Spleen (tissue), 11 donors: ENCODE measurements around the gene NT5C. TPM values are rescaled to one million over a fixed set of nuclear protein-coding genes. Genes with fewer than 3 reads are reported as not detected.

Source experiments
- DNase-seq: peaks from one replicate; pipeline ENCODE4 v3.0.0-alpha.2; 2020
- H3K27ac ChIP-seq, 8 donors: fragments of 200-600 bp; sonication (generic) in 7 of 8; 1 replicate in 4 of 8; 2 replicates in 4 of 8; pipeline versions ENCODE4 v1.5.0 to v1.8.0; 2016 to 2021; ENCODE audit warnings: inconsistent platforms in 4 of 8, mild to moderate bottlenecking in 4 of 8, moderate library complexity in 1 of 8
- H3K27me3 ChIP-seq, 7 donors: fragments of 200-600 bp; sonication (generic) in 6 of 7; replicated peaks in 1 of 7; 1 replicate in 4 of 7; 2 replicates in 3 of 7; pipeline versions ENCODE4 v1.5.0 to v1.8.0; 2016 to 2021; ENCODE audit warnings: inconsistent platforms in 3 of 7, mild to moderate bottlenecking in 1 of 7
- H3K36me3 ChIP-seq, 6 donors: fragments of 200-600 bp; sonication (generic) in 5 of 6; 1 replicate in 4 of 6; 2 replicates in 2 of 6; pipeline versions ENCODE4 v1.5.0 to v1.8.0; 2016 to 2021; ENCODE audit warnings: inconsistent platforms in 2 of 6
- H3K4me1 ChIP-seq, 6 donors: fragments of 200-600 bp; sonication (generic) in 5 of 6; 1 replicate in 3 of 6; 2 replicates in 3 of 6; pipeline versions ENCODE4 v1.5.0 to v1.8.0; 2016 to 2021; ENCODE audit warnings: inconsistent platforms in 3 of 6
- H3K4me3 ChIP-seq, 8 donors: fragments of 200-600 bp; sonication (generic) in 7 of 8; 1 replicate in 4 of 8; 2 replicates in 4 of 8; pipeline versions ENCODE4 v1.5.0 to v1.8.0; 2016 to 2021; ENCODE audit warnings: inconsistent platforms in 4 of 8, mild to moderate bottlenecking in 4 of 8, moderate library complexity in 2 of 8
- H3K9me3 ChIP-seq, 8 donors: fragments of 200-600 bp; sonication (generic) in 7 of 8; 1 replicate in 4 of 8; 2 replicates in 4 of 8; pipeline versions ENCODE4 v1.5.0 to v1.8.0; 2016 to 2021; ENCODE audit warnings: inconsistent platforms in 4 of 8
- CTCF ChIP-seq, 11 experiments: fragments of 200-600 bp in 7 of 11; fragments of 450-650 bp in 4 of 11; sonication (generic) in 4 of 11; IDR thresholded peaks in 8 of 11; conservative IDR thresholded peaks in 3 of 11; 1 replicate in 7 of 11; 2 replicates in 4 of 11; pipeline versions ENCODE4 v1.4.0 to v1.8.0; 2016 to 2021; ENCODE audit warnings: antibody characterized with exemption in 11 of 11, inconsistent platforms in 4 of 11, mild to moderate bottlenecking in 1 of 11
- POLR2A ChIP-seq, 3 donors: fragments of 450-650 bp; IDR thresholded peaks; one replicate each; pipeline ENCODE4 v1.5.1; 2017; ENCODE audit warnings: antibody characterized with exemption in 3 of 3, mild to moderate bottlenecking in 1 of 3
- POLR2AphosphoS5 ChIP-seq, 3 donors: sonication (generic); formaldehyde crosslinking; IDR thresholded peaks; one replicate each; pipeline ENCODE4 v1.5.1; 2017; ENCODE audit warnings: antibody characterized with exemption in 3 of 3
- WGBS, 5 donors: extraction: QIAGEN DNeasy Blood & Tissue Kit in 3 of 5; methylation state at CpG; one replicate each; pipeline versions ENCODE4 v1.1.5 to v1.1.7; 2013 to 2018; 5-methylcytosine and 5-hydroxymethylcytosine counted together
- intact Hi-C: fragments of 100-400 bp; cut with DNase I; formaldehyde crosslinking; loops from one replicate; pipeline ENCODE4 v1.15.0; 2023; ENCODE audit warnings: low total_unique reads
- polyA plus RNA-seq, 3 donors: library from polyadenylated mRNA; stranded (reverse); fragments of 200-250 nt; gene quantifications; one replicate each; pipeline ENCODE4 v1.2.1, GENCODE V29; 2013
- total RNA-seq, 7 donors: library from RNA; depleted of rRNA in 3 of 7; stranded (reverse); fragments of >200 nt in 3 of 7; fragmentation: NEBNext Ultra II Directional in 4 of 7; extraction: Animal tissue kit (Norgen Biotek cat#: 25700) in 4 of 7; gene quantifications; one replicate each; pipeline versions ENCODE4 v1.1.0 to v1.2.1, GENCODE V29; 2016 to 2021
- donor health status: healthy with polysubstance abuse.
- donor health status: DM: no; HTN: no; CAD: no; lungs with moderate emphysema.
- donor health status: DM: no; HTN: no; CAD: no.
- donor health status: Bipolar disorder and iron deficiency.
- donor health status: healthy.
- donor health status: DM: no; HTN: no; CAD: no.
- donor health status: DM: yes; HTN: yes; CAD: no.

NT5C gene
- total and polyA plus RNA-seq, 10 donors: 48.2 to 145 (median 65.8) TPM

GRCh38 chr17:75155191-75155601, 23.7 kb upstream of the NT5C start:
- TF ChIP-seq POLR2AphosphoS5 (IDR thresholded peaks at IDR 0.05) (no peak), POLR2A (IDR thresholded peaks at IDR 0.05) (no peak), CTCF (IDR thresholded peaks at IDR 0.05 in 8 of 11, conservative IDR thresholded peaks at IDR 0.05 in 3 of 11) (no peak)
- Histone ChIP-seq H3K4me3 (peak overlapping the region in 2 of 8 donors; percentile 90 to 99), H3K9me3 (no peaks in the 10 kb centered on the region), H3K36me3 (peaks cover 0 to 5% (median 0%) of the 10 kb centered on the region in 6 donors), H3K27ac (peak overlapping the region in 6 of 8 donors; percentile 83 to 96 (median 89)), H3K4me1 (peaks cover 9 to 41% (median 29%) of the 10 kb centered on the region in 6 donors), H3K27me3 (no peaks in the 10 kb centered on the region)
- no peak for DNase-seq
- intact Hi-C loops: no loop called here
- 89 to 100% (median 95%) methylated on average over 3 of the region's 3 CpGs for WGBS, 5 donors

DNA sequence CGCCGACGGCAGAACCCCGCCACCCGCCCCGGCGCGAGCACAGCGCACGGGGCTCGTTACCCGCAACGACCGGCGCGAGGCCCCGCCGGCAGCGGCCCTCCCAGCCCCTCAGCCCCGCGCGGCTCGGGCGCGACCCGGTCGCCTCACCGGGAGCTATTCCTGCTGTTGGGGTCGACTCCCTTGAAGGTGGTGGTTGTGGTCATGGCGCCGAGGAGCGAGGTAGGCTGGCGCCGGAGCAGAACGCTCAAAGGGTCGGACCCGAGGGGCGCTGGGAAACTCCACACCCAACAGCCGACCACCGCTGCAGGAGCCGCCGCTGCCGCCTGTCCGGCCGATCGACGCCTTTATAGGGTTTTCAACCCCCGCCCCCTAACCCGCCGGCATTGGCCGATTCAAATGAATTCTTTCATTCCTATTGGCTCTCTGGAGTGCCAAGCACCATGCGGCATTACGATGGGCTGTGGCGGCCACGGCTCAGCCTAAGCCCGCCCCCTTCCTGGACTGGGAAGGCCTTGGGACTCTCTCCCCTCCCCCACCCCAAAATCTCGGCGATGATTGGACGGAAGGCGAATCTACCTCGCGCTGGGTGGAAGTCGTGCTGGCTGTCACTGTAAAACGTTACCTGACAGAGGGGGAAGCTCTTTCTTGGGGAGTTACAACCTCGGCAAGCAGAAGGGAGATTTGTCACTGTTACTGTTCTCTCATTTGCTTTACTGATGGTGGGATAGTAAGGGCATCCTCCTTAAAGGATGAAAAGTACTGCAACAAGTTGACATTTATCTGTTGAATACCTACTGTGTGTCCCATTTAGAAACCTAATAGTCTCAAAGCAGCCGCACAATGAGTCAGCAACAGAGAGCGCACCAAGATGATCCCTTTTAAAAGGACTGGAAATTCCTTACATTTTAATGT, 22.9 kb upstream of the NT5C start, which contains the start of gene JPT1:
JPT1 (minus strand) TSS at position 318 of the 912 bp plus-strand sequence; CDS start at position 203, 115 bp downstream.
- peak; percentile 97 for DNase-seq
- Histone ChIP-seq H3K4me1 (peaks cover 9 to 42% (median 30%) of the 10 kb centered on the region in 6 donors), H3K36me3 (no peaks in the 10 kb centered on the region), H3K27me3 (no peaks in the 10 kb centered on the region), H3K9me3 (no peaks in the 10 kb centered on the region), H3K27ac (peak within 1 kb of the TSS; percentile 76 to 96 (median 86)), H3K4me3 (peak within 1 kb of the TSS; percentile 76 to 99 (median 90))
- WGBS, 5 donors: 2 to 5% (median 3%) methylated on average over 24 to 67 of the region's 67 CpGs
- intact Hi-C loops: no loop called here
- TF ChIP-seq POLR2AphosphoS5 (IDR thresholded peaks at IDR 0.05) (peak; percentile 100), CTCF (IDR thresholded peaks at IDR 0.05 in 8 of 11, conservative IDR thresholded peaks at IDR 0.05 in 3 of 11) (peak in 5 of 11 experiments; percentile 15 to 44 (median 25)), POLR2A (IDR thresholded peaks at IDR 0.05) (peak; percentile 93 to 99 (median 97))

DNA sequence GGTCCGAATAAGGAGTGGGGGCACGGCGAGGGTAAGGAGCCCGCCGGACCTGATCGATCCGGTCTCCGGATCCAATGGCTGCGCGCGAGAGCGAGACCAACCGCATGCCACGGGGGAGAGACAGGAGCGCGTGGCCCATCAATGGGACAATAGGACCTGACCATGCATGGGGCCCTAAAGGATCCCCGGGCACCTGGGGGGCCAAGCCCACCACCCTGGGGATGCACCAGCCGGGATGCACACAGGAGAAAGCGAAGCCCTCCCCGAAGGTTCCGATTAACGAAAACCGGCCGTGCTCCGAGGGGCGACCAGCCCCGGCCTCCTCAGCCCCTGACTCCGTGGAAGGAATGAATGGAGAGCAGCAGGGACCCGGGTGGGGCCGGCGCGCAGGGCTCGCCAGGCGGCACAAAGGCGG, 22.2 kb upstream of the NT5C start:
- Histone ChIP-seq H3K27ac (peak overlapping the region; percentile 76 to 96 (median 86)), H3K4me1 (peaks cover 9 to 48% (median 30%) of the 10 kb centered on the region in 6 donors), H3K4me3 (peak overlapping the region; percentile 76 to 99 (median 90)), H3K36me3 (no peaks in the 10 kb centered on the region), H3K27me3 (no peaks in the 10 kb centered on the region), H3K9me3 (no peaks in the 10 kb centered on the region)
- no peak for TF ChIP-seq POLR2AphosphoS5 (IDR thresholded peaks at IDR 0.05)
- no peak for TF ChIP-seq CTCF (IDR thresholded peaks at IDR 0.05 in 8 of 11, conservative IDR thresholded peaks at IDR 0.05 in 3 of 11)
- TF ChIP-seq POLR2A (IDR thresholded peaks at IDR 0.05): no peak
- peak; percentile 85 for DNase-seq
- WGBS, 5 donors: 0 to 2% (median 0%) methylated on average over 12 to 35 of the region's 35 CpGs
- intact Hi-C loops: no loop called here
